ENCODE results near the gene ACP2.

GRCh38 chr11:47233989-47234668 lies 14.5 kb downstream of the ACP2 start:
- TF ChIP-seq, protein P1, sequence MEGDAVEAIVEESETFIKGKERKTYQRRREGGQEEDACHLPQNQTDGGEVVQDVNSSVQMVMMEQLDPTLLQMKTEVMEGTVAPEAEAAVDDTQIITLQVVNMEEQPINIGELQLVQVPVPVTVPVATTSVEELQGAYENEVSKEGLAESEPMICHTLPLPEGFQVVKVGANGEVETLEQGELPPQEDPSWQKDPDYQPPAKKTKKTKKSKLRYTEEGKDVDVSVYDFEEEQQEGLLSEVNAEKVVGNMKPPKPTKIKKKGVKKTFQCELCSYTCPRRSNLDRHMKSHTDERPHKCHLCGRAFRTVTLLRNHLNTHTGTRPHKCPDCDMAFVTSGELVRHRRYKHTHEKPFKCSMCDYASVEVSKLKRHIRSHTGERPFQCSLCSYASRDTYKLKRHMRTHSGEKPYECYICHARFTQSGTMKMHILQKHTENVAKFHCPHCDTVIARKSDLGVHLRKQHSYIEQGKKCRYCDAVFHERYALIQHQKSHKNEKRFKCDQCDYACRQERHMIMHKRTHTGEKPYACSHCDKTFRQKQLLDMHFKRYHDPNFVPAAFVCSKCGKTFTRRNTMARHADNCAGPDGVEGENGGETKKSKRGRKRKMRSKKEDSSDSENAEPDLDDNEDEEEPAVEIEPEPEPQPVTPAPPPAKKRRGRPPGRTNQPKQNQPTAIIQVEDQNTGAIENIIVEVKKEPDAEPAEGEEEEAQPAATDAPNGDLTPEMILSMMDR (IDR thresholded peaks at IDR 0.05; ENCODE audit: low read length) = no peak
- TF ChIP-seq EZH2phosphoT487 (IDR thresholded peaks at IDR 0.05; ENCODE audit: low read length) (no peak), EZH2 (optimal IDR thresholded peaks at IDR 0.05; ENCODE audit: low read depth, low read length) (no peak)
